Measurements from ENCODE around the gene GFI1B. TPM values are rescaled to one million over a fixed set of nuclear protein-coding genes. Genes with fewer than 3 reads are reported as not detected.

The GFI1B gene
- total RNA-seq, 1 experiment from 2014 or later: not detected

GRCh38 chr9:132978112-132978450 is 413 bp upstream of the GFI1B start:
- no peaks in the 10 kb centered on the region for H4K20me1 ChIP-seq (ENCODE audit: low read length)
- no peaks in the 10 kb centered on the region for H3F3A ChIP-seq (ENCODE audit: low read length, unreplicated experiment)
- H3K9me3 ChIP-seq (ENCODE audit: low read length): no peaks in the 10 kb centered on the region
- H3K36me3 ChIP-seq (ENCODE audit: low read depth, low read length): no peaks in the 10 kb centered on the region
- TF ChIP-seq EZH2phosphoT487 (IDR thresholded peaks at IDR 0.05; ENCODE audit: borderline replicate concordance, low read length) (no peak), EZH2 (IDR thresholded peaks at IDR 0.05; ENCODE audit: low read length, unreplicated experiment) (no peak), CTCF (conservative IDR thresholded peaks at IDR 0.05; ENCODE audit: low read depth, low read length) (no peak)
- POLR2A ChIA-PET (ENCODE audit: unreplicated experiment): no interaction called here
- no peak overlapping the region for H3K27ac ChIP-seq (ENCODE audit: low read length)
- intact Hi-C loops (cut with micrococcal nuclease): no loop called here
- CTCF ChIA-PET: no interaction called here
- H3K4me1 ChIP-seq (ENCODE audit: insufficient read depth, low read length): no peaks in the 10 kb centered on the region
- no peak overlapping the region for H3K4me3 ChIP-seq (ENCODE audit: low read length)
- no peaks in the 10 kb centered on the region for H3K9me2 ChIP-seq (replicated peaks; ENCODE audit: low read length)
- no peaks in the 10 kb centered on the region for H3K79me2 ChIP-seq (ENCODE audit: low read length)
- no peak overlapping the region for H3K9ac ChIP-seq (ENCODE audit: low read length)
- no TSS peak for BruUV-seq (replicated peaks)
- H3K27me3 ChIP-seq (ENCODE audit: low read length): peaks cover 15% of the 10 kb centered on the region
- ATAC-seq (no peak), DNase-seq (no peak)
- 0 out of 2 replicates have a peak overlapping the region, but pooled peaks have one; percentile 38 for H2AFZ ChIP-seq (ENCODE audit: low read length)
- peak overlapping the region; percentile 61; the same call in 1 of the 2 replicates for H3K4me2 ChIP-seq (ENCODE audit: low read length)

GRCh38 chr9:132980157-132980556 is 1.7 kb downstream of the GFI1B start:
- Histone ChIP-seq H3K9me3 (ENCODE audit: low read length) (no peaks in the 10 kb centered on the region), H3K27me3 (ENCODE audit: low read length) (peaks cover 15% of the 10 kb centered on the region), H3K9me2 (replicated peaks; ENCODE audit: low read length) (no peaks in the 10 kb centered on the region), H3F3A (ENCODE audit: low read length, unreplicated experiment) (no peaks in the 10 kb centered on the region), H2AFZ (ENCODE audit: low read length) (no peak overlapping the region), H3K79me2 (ENCODE audit: low read length) (no peaks in the 10 kb centered on the region), H3K9ac (ENCODE audit: low read length) (no peak overlapping the region), H3K4me1 (ENCODE audit: insufficient read depth, low read length) (no peaks in the 10 kb centered on the region), H4K20me1 (ENCODE audit: low read length) (no peaks in the 10 kb centered on the region), H3K27ac (ENCODE audit: low read length) (no peak overlapping the region), H3K36me3 (ENCODE audit: low read depth, low read length) (no peaks in the 10 kb centered on the region), H3K4me3 (ENCODE audit: low read length) (no peak overlapping the region), H3K4me2 (ENCODE audit: low read length) (no peak overlapping the region)
- ChIA-PET CTCF (no interaction called here), POLR2A (ENCODE audit: unreplicated experiment) (no interaction called here)
- DNase-seq: no peak
- no TSS peak for BruUV-seq (replicated peaks)
- no peak for ATAC-seq
- intact Hi-C loops (cut with micrococcal nuclease): no loop called here
- TF ChIP-seq EZH2 (IDR thresholded peaks at IDR 0.05; ENCODE audit: low read length, unreplicated experiment) (no peak), EZH2phosphoT487 (IDR thresholded peaks at IDR 0.05; ENCODE audit: borderline replicate concordance, low read length) (no peak), CTCF (conservative IDR thresholded peaks at IDR 0.05; ENCODE audit: low read depth, low read length) (no peak)

GRCh38 chr9:132982458-132982857 is 4.0 kb downstream of the GFI1B start:
- H4K20me1 ChIP-seq (ENCODE audit: low read length): no peaks in the 10 kb centered on the region
- no peaks in the 10 kb centered on the region for H3K9me3 ChIP-seq (ENCODE audit: low read length)
- intact Hi-C loops (cut with micrococcal nuclease): no loop called here
- no peak overlapping the region for H3K4me2 ChIP-seq (ENCODE audit: low read length)
- ATAC-seq (no peak), DNase-seq (no peak)
- H3K9ac ChIP-seq (ENCODE audit: low read length): no peak overlapping the region
- H3K36me3 ChIP-seq (ENCODE audit: low read depth, low read length): no peaks in the 10 kb centered on the region
- no peaks in the 10 kb centered on the region for H3F3A ChIP-seq (ENCODE audit: low read length, unreplicated experiment)
- no TSS peak for BruUV-seq (replicated peaks)
- peaks cover 15% of the 10 kb centered on the region for H3K27me3 ChIP-seq (ENCODE audit: low read length)
- ChIA-PET CTCF (interaction anchor here (0.6 kb wide), 1 partner anchor 8 kb away, joined by 10 read pairs; no protein-coding TSS in a partner anchor), POLR2A (ENCODE audit: unreplicated experiment) (no interaction called here)
- H2AFZ ChIP-seq (ENCODE audit: low read length): no peak overlapping the region
- no peak overlapping the region for H3K27ac ChIP-seq (ENCODE audit: low read length)
- no peaks in the 10 kb centered on the region for H3K9me2 ChIP-seq (replicated peaks; ENCODE audit: low read length)
- H3K4me3 ChIP-seq (ENCODE audit: low read length): no peak overlapping the region
- no peaks in the 10 kb centered on the region for H3K79me2 ChIP-seq (ENCODE audit: low read length)
- no peak for TF ChIP-seq CTCF (conservative IDR thresholded peaks at IDR 0.05; ENCODE audit: low read depth, low read length)
- TF ChIP-seq EZH2 (IDR thresholded peaks at IDR 0.05; ENCODE audit: low read length, unreplicated experiment): no peak
- TF ChIP-seq EZH2phosphoT487 (IDR thresholded peaks at IDR 0.05; ENCODE audit: borderline replicate concordance, low read length): no peak
- no peaks in the 10 kb centered on the region for H3K4me1 ChIP-seq (ENCODE audit: insufficient read depth, low read length)

All from PC-3 (cell line).